SK-N-SH (cell line): Measurements from ENCODE around the gene ARF1. TPM values are rescaled to one million over a fixed set of nuclear protein-coding genes. Genes with fewer than 3 reads are reported as not detected.
A peak's percentile ranks its signal among the peaks of the same experiment; 100 is the strongest.

Experiments
- CTCF ChIA-PET: fragments of 300-600, 350-600 bp; formaldehyde crosslinking; extraction: SDS; loops from one replicate; lab custom pipeline; 2021; lab: Yijun Ruan, JAX
- POLR2A ChIA-PET: fragments of 350-600 bp; sonication (Branson Sonifier 250); formaldehyde crosslinking; extraction: SDS; loops from one replicate; lab custom pipeline; 2020; ENCODE audit warnings: antibody characterized with exemption, inconsistent platforms; lab: Yijun Ruan, JAX
- DNase-seq: peaks from one replicate; pipeline ENCODE4 v3.0.0; 2012
- H2AFZ ChIP-seq: fragments of 200-600 bp; sonication (generic); 2 replicates; pipeline ENCODE4 v1.8.1; 2016; ENCODE audit warnings: antibody characterized with exemption, mild to moderate bottlenecking, low read depth
- H3F3A ChIP-seq: fragments of 200-600 bp; sonication (generic); replicated peaks from 2 replicates; pipeline ENCODE3; 2016; ENCODE audit warnings: antibody characterized with exemption, mild to moderate bottlenecking; ENCODE audit not compliant: insufficient read depth
- H3K27ac ChIP-seq, 2 experiments: fragments of 200-500 bp in 1 of 2; fragments of 200-600 bp in 1 of 2; sonication (Bioruptor generic) in 1 of 2; sonication (generic), shearing (Covaris generic) in 1 of 2; 2 replicates each; pipeline versions ENCODE4 v1.5.1 to v1.6.1; 2014 to 2016; ENCODE audit warnings: low read depth in 2 of 2, inconsistent platforms in 1 of 2, low read length in 1 of 2, mild to moderate bottlenecking in 1 of 2, mixed read lengths in 1 of 2
- H3K27me3 ChIP-seq: fragments of 200-600 bp; sonication (generic), shearing (Covaris generic); 2 replicates; pipeline ENCODE4 v1.6.1; 2016; ENCODE audit warnings: mixed run types; ENCODE audit not compliant: insufficient read depth
- H3K36me3 ChIP-seq, 2 experiments: fragments of 200-500 bp in 1 of 2; fragments of 200-600 bp in 1 of 2; sonication (Bioruptor generic) in 1 of 2; sonication (generic) in 1 of 2; replicated peaks in 1 of 2; 2 replicates each; pipeline versions ENCODE3 to v1.5.1; 2014 to 2016; ENCODE audit warnings: low read length in 1 of 2, mild to moderate bottlenecking in 1 of 2; ENCODE audit not compliant: insufficient read depth in 2 of 2, control insufficient read depth in 1 of 2
- H3K4me1 ChIP-seq, 2 experiments: fragments of 200-500 bp in 1 of 2; fragments of 200-600 bp in 1 of 2; sonication (Bioruptor generic) in 1 of 2; sonication (generic), shearing (Covaris generic) in 1 of 2; 2 replicates each; pipeline versions ENCODE4 v1.5.1 to v1.6.1; 2014 to 2016; ENCODE audit warnings: low read depth in 1 of 2, low read length in 1 of 2, mixed run types in 1 of 2; ENCODE audit not compliant: insufficient read depth in 2 of 2, control insufficient read depth in 1 of 2
- H3K4me2 ChIP-seq: fragments of 200-600 bp; sonication (generic), shearing (Covaris generic); 2 replicates; pipeline ENCODE4 v1.6.1; 2017; ENCODE audit warnings: mixed run types
- H3K4me3 ChIP-seq, 2 experiments: fragments of 200-500 bp in 1 of 2; fragments of 200-600 bp in 1 of 2; sonication (Bioruptor generic) in 1 of 2; sonication (generic), shearing (Covaris generic) in 1 of 2; 2 replicates each; pipeline versions ENCODE4 v1.5.1 to v1.8.1; 2014 to 2016; ENCODE audit warnings: low read depth in 2 of 2, inconsistent platforms in 1 of 2, low read length in 1 of 2, mild to moderate bottlenecking in 1 of 2, mixed read lengths in 1 of 2, moderate library complexity in 1 of 2
- H3K79me2 ChIP-seq: fragments of 200-600 bp; sonication (generic); 2 replicates; pipeline ENCODE4 v1.8.1; 2017; ENCODE audit warnings: mild to moderate bottlenecking; ENCODE audit not compliant: insufficient read depth
- H3K9ac ChIP-seq: fragments of 200-600 bp; sonication (generic); 2 replicates; pipeline ENCODE4 v1.6.1; 2017; ENCODE audit warnings: mixed run types
- H3K9me2 ChIP-seq: fragments of 200-600 bp; sonication (generic); 2 replicates; pipeline ENCODE4 v1.6.1; 2017; ENCODE audit warnings: mixed run types
- H3K9me3 ChIP-seq: fragments of 200-600 bp; sonication (generic); 2 replicates; pipeline ENCODE4 v1.6.1; 2017; ENCODE audit warnings: mixed run types, mild to moderate bottlenecking, moderate library complexity
- H4K20me1 ChIP-seq: fragments of 200-600 bp; sonication (generic); 2 replicates; pipeline ENCODE4 v1.6.1; 2017; ENCODE audit warnings: mild to moderate bottlenecking, mixed run types; ENCODE audit not compliant: insufficient read depth
- EP300 ChIP-seq, 2 experiments: IDR thresholded peaks; 2 replicates each; pipeline versions ENCODE4 v1.4.0 to v1.6.1; 2012; ENCODE audit warnings: borderline replicate concordance in 1 of 2, low read depth in 1 of 2, low read length in 1 of 2
- EZH2phosphoT487 ChIP-seq: fragments of 200-600 bp; sonication (generic); IDR thresholded peaks from 2 replicates; pipeline ENCODE4 v1.6.1; 2017; ENCODE audit warnings: low read depth, mixed run types, mild to moderate bottlenecking, antibody characterized with exemption, moderate library complexity, borderline replicate concordance
- FOSL2 ChIP-seq: IDR thresholded peaks from 2 replicates; pipeline ENCODE4 v1.4.0; 2012; ENCODE audit warnings: low read depth, mild to moderate bottlenecking, moderate library complexity, borderline replicate concordance
- FOXJ3 ChIP-seq: sonication (generic); formaldehyde crosslinking; IDR thresholded peaks from 2 replicates; pipeline ENCODE4 v1.5.1; 2020; ENCODE audit warnings: mild to moderate bottlenecking, missing genetic modification reagents
- POLR2AphosphoS5 ChIP-seq: IDR thresholded peaks from 2 replicates; pipeline ENCODE4 v1.6.1; 2012; ENCODE audit warnings: low read depth, low read length
- RAD21 ChIP-seq: IDR thresholded peaks from 2 replicates; pipeline ENCODE4 v1.6.1; 2012; ENCODE audit warnings: mild to moderate bottlenecking, low read length
- RCOR1 ChIP-seq: fragments of 150-350 bp; IDR thresholded peaks from 2 replicates; pipeline ENCODE4 v1.6.1; 2017; ENCODE audit warnings: antibody characterized with exemption, low read length
- SMC3 ChIP-seq: IDR thresholded peaks from 2 replicates; pipeline ENCODE4 v1.6.1; 2012; ENCODE audit warnings: low read depth, low read length, improper control_type of control experiment
- TEAD4 ChIP-seq: IDR thresholded peaks from 2 replicates; pipeline ENCODE4 v1.4.0; 2012; ENCODE audit warnings: mild to moderate bottlenecking, borderline replicate concordance; ENCODE audit not compliant: insufficient read depth
- YY1 ChIP-seq: IDR thresholded peaks from 2 replicates; pipeline ENCODE4 v1.4.0; 2012; ENCODE audit warnings: low read depth, mild to moderate bottlenecking
- WGBS: methylation state at CpG from one replicate; pipeline ENCODE4 v1.1.6; 2017; ENCODE audit warnings: low lambda C conversion rate; 5-methylcytosine and 5-hydroxymethylcytosine counted together
- polyA plus RNA-seq, 3 experiments: library from polyadenylated mRNA; depleted of rRNA; stranded (reverse); fragments of >200 nt; gene quantifications; 2 replicates each; pipeline ENCODE4 v1.2.3, GENCODE V29; 2012
- TF ChIP-seq, protein P1 (sequence below): fragments of 200-600 bp; sonication (generic); IDR thresholded peaks from 2 replicates; pipeline ENCODE4 v1.6.1; 2017; ENCODE audit warnings: antibody characterized with exemption, mild to moderate bottlenecking, moderate library complexity
- TF ChIP-seq, protein P2 (sequence below): IDR thresholded peaks from 2 replicates; pipeline ENCODE4 v1.4.0; 2012; ENCODE audit warnings: low read depth, borderline replicate concordance
- TF ChIP-seq, protein P3 (sequence below): IDR thresholded peaks from 2 replicates; pipeline ENCODE4 v1.4.0; 2012; ENCODE audit warnings: low read depth, borderline replicate concordance
- TF ChIP-seq, protein P4 (sequence below): fragments of 150-350 bp; IDR thresholded peaks from 2 replicates; pipeline ENCODE4 v1.6.1; 2016; ENCODE audit warnings: mild to moderate bottlenecking, low read depth, low read length

ARF1 gene
- polyA plus RNA-seq, 1 of the 3 experiments (the other 2 are of a cell fraction), result 713 TPM

DNA sequence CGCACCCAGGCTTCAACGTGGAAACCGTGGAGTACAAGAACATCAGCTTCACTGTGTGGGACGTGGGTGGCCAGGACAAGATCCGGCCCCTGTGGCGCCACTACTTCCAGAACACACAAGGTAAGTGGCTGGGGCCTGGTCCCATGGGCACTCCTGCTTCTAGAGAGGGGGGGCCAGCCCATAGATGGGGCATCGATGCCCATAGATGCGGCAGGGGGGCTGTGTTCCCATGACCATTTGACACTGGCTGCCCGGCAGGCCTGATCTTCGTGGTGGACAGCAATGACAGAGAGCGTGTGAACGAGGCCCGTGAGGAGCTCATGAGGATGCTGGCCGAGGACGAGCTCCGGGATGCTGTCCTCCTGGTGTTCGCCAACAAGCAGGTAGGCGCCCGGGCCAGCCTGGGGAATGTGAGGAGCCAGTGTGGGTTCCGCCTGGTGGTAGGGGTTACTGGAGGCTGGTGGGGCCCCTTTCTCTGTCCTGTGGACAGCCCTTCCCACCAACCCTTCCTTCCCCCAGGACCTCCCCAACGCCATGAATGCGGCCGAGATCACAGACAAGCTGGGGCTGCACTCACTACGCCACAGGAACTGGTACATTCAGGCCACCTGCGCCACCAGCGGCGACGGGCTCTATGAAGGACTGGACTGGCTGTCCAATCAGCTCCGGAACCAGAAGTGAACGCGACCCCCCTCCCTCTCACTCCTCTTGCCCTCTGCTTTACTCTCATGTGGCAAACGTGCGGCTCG lies 15.0 kb downstream of the ARF1 start:
- Histone ChIP-seq H2AFZ (no peak overlapping the region), H3K27me3 (no peaks in the 10 kb centered on the region), H3K9ac (no peak overlapping the region), H3K9me3 (no peaks in the 10 kb centered on the region), H3F3A (peaks cover 31% of the 10 kb centered on the region), H3K79me2 (peaks cover 98% of the 10 kb centered on the region), H3K9me2 (no peaks in the 10 kb centered on the region), H3K36me3 (peaks cover 57 to 59% of the 10 kb centered on the region in 2 experiments), H3K27ac (no peak overlapping the region), H3K4me1 (peaks cover 0 to 10% of the 10 kb centered on the region in 2 experiments; a peak in 2 of 4 replicates), H3K4me2 (no peak overlapping the region), H4K20me1 (peaks cover 94% of the 10 kb centered on the region), H3K4me3 (no peak overlapping the region)
- TF ChIP-seq, protein P1, sequence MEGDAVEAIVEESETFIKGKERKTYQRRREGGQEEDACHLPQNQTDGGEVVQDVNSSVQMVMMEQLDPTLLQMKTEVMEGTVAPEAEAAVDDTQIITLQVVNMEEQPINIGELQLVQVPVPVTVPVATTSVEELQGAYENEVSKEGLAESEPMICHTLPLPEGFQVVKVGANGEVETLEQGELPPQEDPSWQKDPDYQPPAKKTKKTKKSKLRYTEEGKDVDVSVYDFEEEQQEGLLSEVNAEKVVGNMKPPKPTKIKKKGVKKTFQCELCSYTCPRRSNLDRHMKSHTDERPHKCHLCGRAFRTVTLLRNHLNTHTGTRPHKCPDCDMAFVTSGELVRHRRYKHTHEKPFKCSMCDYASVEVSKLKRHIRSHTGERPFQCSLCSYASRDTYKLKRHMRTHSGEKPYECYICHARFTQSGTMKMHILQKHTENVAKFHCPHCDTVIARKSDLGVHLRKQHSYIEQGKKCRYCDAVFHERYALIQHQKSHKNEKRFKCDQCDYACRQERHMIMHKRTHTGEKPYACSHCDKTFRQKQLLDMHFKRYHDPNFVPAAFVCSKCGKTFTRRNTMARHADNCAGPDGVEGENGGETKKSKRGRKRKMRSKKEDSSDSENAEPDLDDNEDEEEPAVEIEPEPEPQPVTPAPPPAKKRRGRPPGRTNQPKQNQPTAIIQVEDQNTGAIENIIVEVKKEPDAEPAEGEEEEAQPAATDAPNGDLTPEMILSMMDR, result no peak
- TF ChIP-seq SMC3 (no peak), EP300 (IDR thresholded peaks at IDR 0.05; ENCODE audit: borderline replicate concordance in 1 of 2, low read depth in 1 of 2, low read length in 1 of 2) (no peak), FOXJ3 (CRISPR knock-in tag) (no peak), POLR2AphosphoS5 (no peak), RCOR1 (no peak), EZH2phosphoT487 (no peak), TEAD4 (no peak), RAD21 (no peak), FOSL2 (no peak), YY1 (no peak)
- TF ChIP-seq, protein P2, sequence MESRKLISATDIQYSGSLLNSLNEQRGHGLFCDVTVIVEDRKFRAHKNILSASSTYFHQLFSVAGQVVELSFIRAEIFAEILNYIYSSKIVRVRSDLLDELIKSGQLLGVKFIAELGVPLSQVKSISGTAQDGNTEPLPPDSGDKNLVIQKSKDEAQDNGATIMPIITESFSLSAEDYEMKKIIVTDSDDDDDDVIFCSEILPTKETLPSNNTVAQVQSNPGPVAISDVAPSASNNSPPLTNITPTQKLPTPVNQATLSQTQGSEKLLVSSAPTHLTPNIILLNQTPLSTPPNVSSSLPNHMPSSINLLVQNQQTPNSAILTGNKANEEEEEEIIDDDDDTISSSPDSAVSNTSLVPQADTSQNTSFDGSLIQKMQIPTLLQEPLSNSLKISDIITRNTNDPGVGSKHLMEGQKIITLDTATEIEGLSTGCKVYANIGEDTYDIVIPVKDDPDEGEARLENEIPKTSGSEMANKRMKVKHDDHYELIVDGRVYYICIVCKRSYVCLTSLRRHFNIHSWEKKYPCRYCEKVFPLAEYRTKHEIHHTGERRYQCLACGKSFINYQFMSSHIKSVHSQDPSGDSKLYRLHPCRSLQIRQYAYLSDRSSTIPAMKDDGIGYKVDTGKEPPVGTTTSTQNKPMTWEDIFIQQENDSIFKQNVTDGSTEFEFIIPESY, result no peak
- TF ChIP-seq, protein P3, sequence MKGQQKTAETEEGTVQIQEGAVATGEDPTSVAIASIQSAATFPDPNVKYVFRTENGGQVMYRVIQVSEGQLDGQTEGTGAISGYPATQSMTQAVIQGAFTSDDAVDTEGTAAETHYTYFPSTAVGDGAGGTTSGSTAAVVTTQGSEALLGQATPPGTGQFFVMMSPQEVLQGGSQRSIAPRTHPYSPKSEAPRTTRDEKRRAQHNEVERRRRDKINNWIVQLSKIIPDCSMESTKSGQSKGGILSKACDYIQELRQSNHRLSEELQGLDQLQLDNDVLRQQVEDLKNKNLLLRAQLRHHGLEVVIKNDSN, result no peak
- TF ChIP-seq, protein P4, sequence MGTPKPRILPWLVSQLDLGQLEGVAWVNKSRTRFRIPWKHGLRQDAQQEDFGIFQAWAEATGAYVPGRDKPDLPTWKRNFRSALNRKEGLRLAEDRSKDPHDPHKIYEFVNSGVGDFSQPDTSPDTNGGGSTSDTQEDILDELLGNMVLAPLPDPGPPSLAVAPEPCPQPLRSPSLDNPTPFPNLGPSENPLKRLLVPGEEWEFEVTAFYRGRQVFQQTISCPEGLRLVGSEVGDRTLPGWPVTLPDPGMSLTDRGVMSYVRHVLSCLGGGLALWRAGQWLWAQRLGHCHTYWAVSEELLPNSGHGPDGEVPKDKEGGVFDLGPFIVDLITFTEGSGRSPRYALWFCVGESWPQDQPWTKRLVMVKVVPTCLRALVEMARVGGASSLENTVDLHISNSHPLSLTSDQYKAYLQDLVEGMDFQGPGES, result no peak
- POLR2A ChIA-PET, result no interaction called here
- CTCF ChIA-PET, result interaction anchor here (0.7 to 1.9 kb wide), 3 partner anchors 10 to 60 kb away, joined by 3 to 6 read pairs (median 3); no protein-coding TSS in a partner anchor
- DNase-seq, result peak; percentile 6
- WGBS, result 93% methylated on average over 21 of the region's 34 CpGs
